Upper lobe of left lung (tissue), 4 donors: ENCODE data around the gene MCOLN3.

Experiments used
- EP300 ChIP-seq, 4 donors: sonication (generic); formaldehyde crosslinking; IDR thresholded peaks; one replicate each; pipeline ENCODE4 v1.5.1; 2017; ENCODE audit warnings: antibody characterized with exemption in 4 of 4, control low read depth in 2 of 4
- POLR2A ChIP-seq, 4 donors: fragments of 450-650 bp; IDR thresholded peaks; one replicate each; pipeline ENCODE4 v1.5.1; 2016 to 2017; ENCODE audit warnings: antibody characterized with exemption in 4 of 4, mild to moderate bottlenecking in 2 of 4

- TF ChIP-seq EP300 (IDR thresholded peaks at IDR 0.05) (no peak), POLR2A (IDR thresholded peaks at IDR 0.05) (no peak)
Observed at GRCh38 chr1:85058786-85059185, 10.5 kb upstream of the MCOLN3 start.
